ENCODE data around the gene RGS5. TPM values are rescaled to one million over a fixed set of nuclear protein-coding genes. Genes with fewer than 3 reads are reported as not detected.

RGS5 gene
- total RNA-seq, 1 experiment from 2014 or later, result 4.6 TPM

- no TSS peak for BruUV-seq (replicated peaks)
- Histone ChIP-seq H3K4me3 (replicated peaks in 1 of 2; ENCODE audit: low read depth in 1 of 2, low read length in 2 of 2) (no peak overlapping the region), H2AFZ (ENCODE audit: low read depth, low read length, poor library complexity, severe bottlenecking) (no peak overlapping the region), H3K27me3 (ENCODE audit: insufficient read depth, low read length) (no peaks in the 10 kb centered on the region), H3K36me3 (ENCODE audit: control insufficient read depth in 1 of 2, insufficient read depth in 2 of 2, low read length in 2 of 2) (no peaks in the 10 kb centered on the region), H3K79me2 (ENCODE audit: insufficient read depth, low read length) (no peaks in the 10 kb centered on the region), H3K9ac (ENCODE audit: low read length) (no peak overlapping the region), H4K20me1 (ENCODE audit: insufficient read depth) (no peaks in the 10 kb centered on the region), H3K4me1 (ENCODE audit: control insufficient read depth in 1 of 2, insufficient read depth in 2 of 2, low read length in 2 of 2) (peaks cover 14 to 23% of the 10 kb centered on the region in 2 experiments), H3K9me2 (ENCODE audit: insufficient read depth) (no peaks in the 10 kb centered on the region), H3K4me2 (ENCODE audit: low read length) (no peak overlapping the region), H3K27ac (ENCODE audit: low read depth, low read length) (no peak overlapping the region), H3K9me3 (ENCODE audit: control insufficient read depth in 1 of 2, insufficient read depth in 1 of 2, low read depth in 1 of 2, low read length in 2 of 2) (no peaks in the 10 kb centered on the region)
- ChIA-PET CTCF (no interaction called here), POLR2A (no interaction called here), RAD21 (ENCODE audit: low non-redundant PET in 1 of 2, low total read pairs in 2 of 2, uncharacterized antibody in 2 of 2, unreplicated experiment in 2 of 2) (no interaction called here)
- ATAC-seq (no peak), DNase-seq (ENCODE audit: low read depth, low spot score) (no peak)
- TF ChIP-seq FOSL1 (IDR thresholded peaks at IDR 0.05; ENCODE audit: low read depth) (no peak), ZBTB33 (IDR thresholded peaks at IDR 0.05; ENCODE audit: extremely low read depth, insufficient replicate concordance, low read length) (no peak), ATF3 (IDR thresholded peaks at IDR 0.05) (no peak), EZH2phosphoT487 (IDR thresholded peaks at IDR 0.05; ENCODE audit: borderline replicate concordance) (no peak), TCF7L2 (IDR thresholded peaks at IDR 0.05; ENCODE audit: borderline replicate concordance, extremely low read depth, insufficient read depth, insufficient read length) (no peak), SIN3A (IDR thresholded peaks at IDR 0.05; ENCODE audit: low read depth) (no peak), SP1 (IDR thresholded peaks at IDR 0.05; ENCODE audit: low read depth) (no peak), ELF1 (IDR thresholded peaks at IDR 0.05; ENCODE audit: borderline replicate concordance, low read depth) (no peak), EZH2 (IDR thresholded peaks at IDR 0.05) (no peak), RAD21 (IDR thresholded peaks at IDR 0.05; ENCODE audit: low read depth) (no peak), POLR2A (IDR thresholded peaks at IDR 0.05; ENCODE audit: borderline replicate concordance, extremely low read depth, insufficient read depth, insufficient read length) (no peak), YY1 (IDR thresholded peaks at IDR 0.05; ENCODE audit: extremely low read depth, insufficient replicate concordance, low read depth, low read length) (no peak), ZFX (IDR thresholded peaks at IDR 0.05) (no peak), ZNF274 (IDR thresholded peaks at IDR 0.05; ENCODE audit: low read depth, low read length) (no peak), JUND (IDR thresholded peaks at IDR 0.05) (no peak), CBX3 (IDR thresholded peaks at IDR 0.05; ENCODE audit: low read depth) (no peak), EGR1 (IDR thresholded peaks at IDR 0.05; ENCODE audit: low read depth) (no peak), CEBPB (IDR thresholded peaks at IDR 0.05; ENCODE audit: low read depth) (no peak), MAX (IDR thresholded peaks at IDR 0.05) (no peak), SRF (IDR thresholded peaks at IDR 0.05; ENCODE audit: low read depth) (no peak)
- intact Hi-C loops (cut with micrococcal nuclease), result no loop called here
Measured at GRCh38 chr1:163169553-163169952, 33.2 kb downstream of the RGS5 start.

All from HCT116 (cell line).